Measurements from ENCODE around the gene BBS7. TPM values are rescaled to one million over a fixed set of nuclear protein-coding genes. Genes with fewer than 3 reads are reported as not detected.

The BBS7 gene
- total RNA-seq, 1 experiment from 2014 or later: 20.5 TPM

- TF ChIP-seq ATF6 (CRISPR knock-in tag; IDR thresholded peaks at IDR 0.05): no peak
- TF ChIP-seq NFE2L1 (CRISPR knock-in tag; IDR thresholded peaks at IDR 0.05): no peak
- no peak for TF ChIP-seq AR (CRISPR knock-in tag; IDR thresholded peaks at IDR 0.05)
- no peak for TF ChIP-seq KAT7 (CRISPR knock-in tag; IDR thresholded peaks at IDR 0.05; ENCODE audit: borderline replicate concordance)
- no peak for TF ChIP-seq ZNF317 (CRISPR knock-in tag; IDR thresholded peaks at IDR 0.05; ENCODE audit: borderline replicate concordance, low read depth)
- no peak for TF ChIP-seq ATF3 (CRISPR knock-in tag; conservative IDR thresholded peaks at IDR 0.05)
- TF ChIP-seq ZBTB21 (CRISPR knock-in tag; IDR thresholded peaks at IDR 0.05; ENCODE audit: borderline replicate concordance): no peak
- TF ChIP-seq GRHL2 (CRISPR knock-in tag; IDR thresholded peaks at IDR 0.05; ENCODE audit: insufficient replicate concordance, severe bottlenecking): no peak
- no peak for TF ChIP-seq OVOL2 (CRISPR knock-in tag; IDR thresholded peaks at IDR 0.05; ENCODE audit: borderline replicate concordance)
- no peak for TF ChIP-seq ZNF121 (CRISPR knock-in tag; IDR thresholded peaks at IDR 0.05)
- TF ChIP-seq CREB1 (CRISPR knock-in tag; IDR thresholded peaks at IDR 0.05): no peak
- TF ChIP-seq CDX4 (CRISPR knock-in tag; IDR thresholded peaks at IDR 0.05; ENCODE audit: borderline replicate concordance): no peak
- TF ChIP-seq FOXK1 (CRISPR knock-in tag; IDR thresholded peaks at IDR 0.05): no peak
- no peak for TF ChIP-seq NR1H2 (CRISPR knock-in tag; IDR thresholded peaks at IDR 0.05)
Observed at GRCh38 chr4:121863799-121864198, 6.5 kb downstream of the BBS7 start (continued).

GRCh38 chr4:121861426-121861825 lies 8.8 kb downstream of the BBS7 start:
- H3K36me3 Mint-ChIP-seq: peaks cover 12% of the 10 kb centered on the region
- H3K4me1 Mint-ChIP-seq: peaks cover 6% of the 10 kb centered on the region
- H3K9me3 Mint-ChIP-seq: no peaks in the 10 kb centered on the region
- no peak for DNase-seq (ENCODE audit: low spot score)
- POLR2A ChIA-PET: no interaction called here
- no peak overlapping the region for H3K4me3 Mint-ChIP-seq
- H3K27me3 Mint-ChIP-seq (ENCODE audit: low read depth): no peaks in the 10 kb centered on the region
- CTCF ChIA-PET: no interaction called here
- H3K27ac Mint-ChIP-seq: no peak overlapping the region
- ATAC-seq: no peak
- TF ChIP-seq MYBL2 (CRISPR knock-in tag; IDR thresholded peaks at IDR 0.05) (no peak), TP53 (CRISPR knock-in tag; IDR thresholded peaks at IDR 0.05) (no peak), NFYB (CRISPR knock-in tag; conservative IDR thresholded peaks at IDR 0.05; ENCODE audit: low read depth) (no peak), JUN (CRISPR knock-in tag; IDR thresholded peaks at IDR 0.05) (no peak), ZNF425 (CRISPR knock-in tag; conservative IDR thresholded peaks at IDR 0.05) (no peak), CREM (CRISPR knock-in tag; IDR thresholded peaks at IDR 0.05) (no peak), ARID4B (CRISPR knock-in tag; IDR thresholded peaks at IDR 0.05; ENCODE audit: borderline replicate concordance) (no peak), SP1 (CRISPR knock-in tag; conservative IDR thresholded peaks at IDR 0.05) (no peak), ZNF423 (CRISPR knock-in tag; IDR thresholded peaks at IDR 0.05) (no peak), ZBTB21 (CRISPR knock-in tag; IDR thresholded peaks at IDR 0.05; ENCODE audit: borderline replicate concordance) (no peak), GABPB1 (CRISPR knock-in tag; IDR thresholded peaks at IDR 0.05) (no peak)

Data from WTC11 (cell line).